ENCODE data around the gene DIPK1B. TPM values are rescaled to one million over a fixed set of nuclear protein-coding genes. Genes with fewer than 3 reads are reported as not detected.

Gene DIPK1B
- total RNA-seq, 1 donor from 2014 or later = not detected

DNA sequence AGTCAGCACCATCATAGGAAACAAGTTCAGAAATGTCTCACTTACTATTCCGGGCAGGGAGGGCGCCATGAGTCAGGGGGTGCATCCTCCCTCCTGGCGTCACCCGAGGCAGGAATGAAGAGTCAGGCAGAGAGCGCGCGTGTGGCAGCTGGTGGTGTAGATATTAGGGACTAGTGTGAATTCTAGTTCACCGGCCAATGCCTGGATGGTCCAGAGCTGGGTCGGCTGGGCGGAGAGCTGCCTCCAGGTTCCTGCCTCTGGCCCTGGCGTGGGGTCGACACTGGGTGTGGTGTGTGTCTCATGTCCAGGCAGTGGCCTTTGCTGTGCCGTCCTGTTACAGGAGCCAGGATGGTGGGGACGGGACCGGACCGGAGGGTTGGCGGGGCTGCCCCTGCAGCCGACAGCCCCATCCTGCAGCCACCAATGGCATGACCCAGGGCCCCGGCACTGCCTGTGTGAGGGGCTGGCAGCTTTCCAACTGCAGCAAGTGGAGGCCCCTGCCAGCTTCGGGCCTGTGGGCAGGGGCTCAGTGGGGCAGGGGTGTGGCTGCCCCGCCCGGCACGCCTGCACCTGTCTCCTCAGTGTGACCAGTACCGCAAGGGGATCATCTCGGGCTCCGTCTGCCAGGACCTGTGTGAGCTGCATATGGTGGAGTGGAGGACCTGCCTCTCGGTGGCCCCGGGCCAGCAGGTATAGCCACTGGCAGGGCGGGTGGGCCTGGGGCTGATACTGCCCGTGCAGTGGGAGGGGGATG lies 9.1 kb downstream of the DIPK1B start:
- peaks cover 24% of the 10 kb centered on the region for H3K36me3 ChIP-seq (ENCODE audit: control insufficient read depth, insufficient read depth, low read length)
- TF ChIP-seq, protein P1, sequence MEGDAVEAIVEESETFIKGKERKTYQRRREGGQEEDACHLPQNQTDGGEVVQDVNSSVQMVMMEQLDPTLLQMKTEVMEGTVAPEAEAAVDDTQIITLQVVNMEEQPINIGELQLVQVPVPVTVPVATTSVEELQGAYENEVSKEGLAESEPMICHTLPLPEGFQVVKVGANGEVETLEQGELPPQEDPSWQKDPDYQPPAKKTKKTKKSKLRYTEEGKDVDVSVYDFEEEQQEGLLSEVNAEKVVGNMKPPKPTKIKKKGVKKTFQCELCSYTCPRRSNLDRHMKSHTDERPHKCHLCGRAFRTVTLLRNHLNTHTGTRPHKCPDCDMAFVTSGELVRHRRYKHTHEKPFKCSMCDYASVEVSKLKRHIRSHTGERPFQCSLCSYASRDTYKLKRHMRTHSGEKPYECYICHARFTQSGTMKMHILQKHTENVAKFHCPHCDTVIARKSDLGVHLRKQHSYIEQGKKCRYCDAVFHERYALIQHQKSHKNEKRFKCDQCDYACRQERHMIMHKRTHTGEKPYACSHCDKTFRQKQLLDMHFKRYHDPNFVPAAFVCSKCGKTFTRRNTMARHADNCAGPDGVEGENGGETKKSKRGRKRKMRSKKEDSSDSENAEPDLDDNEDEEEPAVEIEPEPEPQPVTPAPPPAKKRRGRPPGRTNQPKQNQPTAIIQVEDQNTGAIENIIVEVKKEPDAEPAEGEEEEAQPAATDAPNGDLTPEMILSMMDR (IDR thresholded peaks at IDR 0.05; ENCODE audit: insufficient read depth, low read length, severe bottlenecking) = no peak
- H3K4me3 ChIP-seq (ENCODE audit: low read depth, low read length) = no peak overlapping the region
- no peaks in the 10 kb centered on the region for H3K27me3 ChIP-seq (ENCODE audit: control insufficient read depth, insufficient read depth, low read length)
- peak; percentile 97 for FAIRE-seq
- peak; percentile 80 for DNase-seq (ENCODE audit: low read depth)

DNA sequence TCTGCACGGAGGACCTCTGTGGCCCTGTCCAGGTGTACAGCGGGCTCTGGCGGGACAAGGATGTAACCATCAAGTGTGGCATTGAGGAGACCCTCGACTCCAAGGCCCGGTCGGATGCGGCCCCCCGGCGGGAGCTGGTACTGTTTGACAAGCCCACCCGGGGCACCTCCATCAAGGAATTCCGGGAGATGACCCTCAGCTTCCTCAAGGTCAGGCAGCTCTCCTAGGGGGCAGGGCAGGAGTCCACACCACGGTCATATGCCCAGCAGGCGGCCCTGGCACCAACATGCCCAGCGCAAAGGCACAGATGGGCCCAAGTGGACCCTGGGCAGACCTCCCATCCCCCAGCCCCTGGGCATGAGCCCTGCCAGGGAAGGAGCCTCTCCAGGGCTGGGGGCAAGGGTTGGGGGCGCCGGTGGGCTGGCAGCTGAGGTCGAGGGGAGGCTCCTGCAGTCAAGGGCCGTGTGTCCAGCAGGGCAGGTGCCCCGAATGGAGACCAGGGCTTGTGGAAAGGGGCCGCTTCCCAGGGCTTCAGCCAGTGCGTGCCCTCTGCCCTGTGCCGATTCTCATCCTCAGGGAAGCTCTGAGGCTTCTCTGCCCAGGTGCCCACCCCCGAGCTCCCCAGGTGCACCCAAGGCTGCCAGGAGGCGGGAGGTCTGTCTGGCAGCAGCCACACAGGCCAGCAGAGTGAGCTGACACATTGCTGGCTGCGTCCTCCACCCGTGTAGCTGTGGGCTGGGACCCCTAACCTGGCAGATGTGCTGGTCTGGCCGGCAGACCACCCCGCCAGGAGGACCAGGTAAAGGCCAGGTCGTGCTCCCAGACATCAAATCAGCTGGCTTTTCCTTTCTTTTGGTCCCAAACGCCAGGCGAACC lies 10.0 kb downstream of the DIPK1B start:
- FAIRE-seq = no peak
- no peak for DNase-seq (ENCODE audit: low read depth)
- Histone ChIP-seq H3K4me3 (ENCODE audit: low read depth, low read length) (no peak overlapping the region), H3K36me3 (ENCODE audit: control insufficient read depth, insufficient read depth, low read length) (peaks cover 27% of the 10 kb centered on the region), H3K27me3 (ENCODE audit: control insufficient read depth, insufficient read depth, low read length) (no peaks in the 10 kb centered on the region)
- TF ChIP-seq, protein P1 (IDR thresholded peaks at IDR 0.05; ENCODE audit: insufficient read depth, low read length, severe bottlenecking) = no peak

DNA sequence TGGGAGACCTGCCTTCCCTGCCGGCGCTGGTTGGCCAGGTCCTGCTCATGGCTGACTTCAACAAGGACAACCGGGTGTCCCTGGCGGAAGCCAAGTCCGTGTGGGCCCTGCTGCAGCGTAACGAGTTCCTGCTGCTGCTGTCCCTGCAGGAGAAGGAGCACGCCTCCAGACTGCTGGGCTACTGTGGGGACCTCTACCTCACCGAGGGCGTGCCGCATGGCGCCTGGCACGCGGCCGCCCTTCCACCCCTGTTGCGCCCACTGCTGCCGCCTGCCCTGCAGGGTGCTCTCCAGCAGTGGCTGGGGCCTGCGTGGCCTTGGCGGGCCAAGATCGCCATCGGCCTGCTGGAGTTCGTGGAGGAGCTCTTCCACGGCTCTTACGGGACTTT lies 10.6 kb downstream of the DIPK1B start:
- H3K4me3 ChIP-seq (ENCODE audit: low read depth, low read length) = no peak overlapping the region
- no peak for FAIRE-seq
- DNase-seq (ENCODE audit: low read depth) = no peak
- TF ChIP-seq, protein P1 (IDR thresholded peaks at IDR 0.05; ENCODE audit: insufficient read depth, low read length, severe bottlenecking) = no peak
- peaks cover 27% of the 10 kb centered on the region for H3K36me3 ChIP-seq (ENCODE audit: control insufficient read depth, insufficient read depth, low read length)
- H3K27me3 ChIP-seq (ENCODE audit: control insufficient read depth, insufficient read depth, low read length) = no peaks in the 10 kb centered on the region

DNA sequence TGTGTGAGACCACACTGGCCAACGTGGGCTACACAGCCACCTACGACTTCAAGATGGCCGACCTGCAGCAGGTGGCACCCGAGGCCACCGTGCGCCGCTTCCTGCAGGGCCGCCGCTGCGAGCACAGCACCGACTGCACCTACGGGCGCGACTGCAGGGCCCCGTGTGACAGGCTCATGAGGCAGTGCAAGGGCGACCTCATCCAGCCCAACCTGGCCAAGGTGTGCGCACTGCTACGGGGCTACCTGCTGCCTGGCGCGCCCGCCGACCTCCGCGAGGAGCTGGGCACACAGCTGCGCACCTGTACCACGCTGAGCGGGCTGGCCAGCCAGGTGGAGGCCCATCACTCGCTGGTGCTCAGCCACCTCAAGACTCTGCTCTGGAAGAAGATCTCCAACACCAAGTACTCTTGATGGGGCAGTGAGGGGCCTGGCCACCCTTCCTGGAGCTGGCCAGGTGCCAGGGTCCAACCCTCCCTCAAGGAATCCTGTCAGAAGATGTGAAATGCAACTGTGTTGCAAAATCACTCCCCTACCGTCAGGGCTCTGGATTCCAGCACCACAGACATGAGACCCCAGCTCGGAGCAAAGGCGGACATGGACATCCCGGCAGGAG lies 11.1 kb downstream of the DIPK1B start:
- H3K4me3 ChIP-seq (ENCODE audit: low read depth, low read length) = no peak overlapping the region
- TF ChIP-seq, protein P1 (IDR thresholded peaks at IDR 0.05; ENCODE audit: insufficient read depth, low read length, severe bottlenecking) = no peak
- H3K36me3 ChIP-seq (ENCODE audit: control insufficient read depth, insufficient read depth, low read length) = peaks cover 27% of the 10 kb centered on the region
- FAIRE-seq (no peak), DNase-seq (ENCODE audit: low read depth) (no peak)
- H3K27me3 ChIP-seq (ENCODE audit: control insufficient read depth, insufficient read depth, low read length) = no peaks in the 10 kb centered on the region

DNA sequence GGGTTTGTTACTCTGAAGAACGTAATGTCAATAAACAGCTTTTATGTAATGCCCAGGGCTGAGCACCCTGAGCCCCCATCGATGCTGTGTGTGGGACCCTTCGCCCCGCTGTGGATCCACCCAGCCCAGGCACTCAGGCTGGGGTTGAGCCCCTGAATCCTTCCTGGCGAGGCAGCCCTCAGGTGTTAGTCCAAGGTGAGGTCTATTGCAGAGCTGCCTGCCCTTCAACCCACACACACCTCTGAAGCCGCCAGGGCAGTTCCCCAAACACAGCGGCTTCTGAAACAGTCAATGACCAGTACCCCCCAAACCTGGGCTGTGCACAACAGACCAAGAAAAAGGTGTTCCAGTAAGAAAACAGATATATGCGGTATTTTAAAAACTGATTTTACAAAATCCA lies 11.6 kb downstream of the DIPK1B start:
- TF ChIP-seq, protein P1 (IDR thresholded peaks at IDR 0.05; ENCODE audit: insufficient read depth, low read length, severe bottlenecking) = no peak
- peaks cover 27% of the 10 kb centered on the region for H3K36me3 ChIP-seq (ENCODE audit: control insufficient read depth, insufficient read depth, low read length)
- FAIRE-seq (no peak), DNase-seq (ENCODE audit: low read depth) (no peak)
- no peak overlapping the region for H3K4me3 ChIP-seq (ENCODE audit: low read depth, low read length)
- H3K27me3 ChIP-seq (ENCODE audit: control insufficient read depth, insufficient read depth, low read length) = no peaks in the 10 kb centered on the region

Data from bronchial epithelial cell (primary cell).